Daoy (cell line): ENCODE data around the gene HARS1. TPM values are rescaled to one million over a fixed set of nuclear protein-coding genes. Genes with fewer than 3 reads are reported as not detected.
A peak's percentile ranks its signal among the peaks of the same experiment; 100 is the strongest.
"Not testable (repeated sequence)": the region's sequence is repeated elsewhere in the genome, so short reads cannot be mapped to it uniquely, and the experiment has no call there.

ENCODE experiments used
- DNase-seq: peaks from one replicate; pipeline ENCODE4 v3.0.0-alpha.2; 2015; ENCODE audit warnings: low read depth
- total RNA-seq: library from RNA; depleted of rRNA; stranded (reverse); fragments of >200 nt; shearing (Covaris generic); gene quantifications from 2 replicates; pipeline ENCODE4 v1.2.3, GENCODE V29; 2014; rRNA removed

Gene HARS1
- 114 and 126 TPM in 2 replicates for total RNA-seq

- DNase-seq, result peak; percentile 96
Measured at GRCh38 chr5:140690941-140691924, at the start of gene HARS1, which contains the start of gene HARS2. Gene HARS1 (minus strand): TSS chr5:140691370. CDS start chr5:140691304, 66 bp downstream. Gene HARS2 (plus strand): TSS chr5:140691455. CDS start chr5:140691649, 194 bp downstream.

GRCh38 chr5:140737486-140737885, 46.3 kb upstream of the HARS1 start:
- DNase-seq, result no peak

GRCh38 chr5:140734354-140734753, 43.2 kb upstream of the HARS1 start:
- no peak for DNase-seq

GRCh38 chr5:140733098-140733497, 41.9 kb upstream of the HARS1 start:
- DNase-seq, result no peak

- peak; percentile 96 for DNase-seq
Measured at GRCh38 chr5:140725799-140726471, 34.8 kb upstream of the HARS1 start.

- not testable (repeated sequence) for DNase-seq
Measured at GRCh38 chr5:140721395-140721794, 30.2 kb upstream of the HARS1 start.

GRCh38 chr5:140720738-140721137, 29.6 kb upstream of the HARS1 start:
- DNase-seq, result peak; percentile 43

- no peak for DNase-seq
Measured at GRCh38 chr5:140718266-140718592, 27.1 kb upstream of the HARS1 start.

- DNase-seq, result not testable (repeated sequence)
Measured at GRCh38 chr5:140716238-140716637, 25.1 kb upstream of the HARS1 start.

GRCh38 chr5:140713562-140714094, 22.5 kb upstream of the HARS1 start:
- no peak for DNase-seq

- DNase-seq, result no peak
Measured at GRCh38 chr5:140711794-140712193, 20.6 kb upstream of the HARS1 start.

GRCh38 chr5:140710899-140711552, 19.9 kb upstream of the HARS1 start:
- peak; percentile 97 for DNase-seq

- not testable (repeated sequence) for DNase-seq
Measured at GRCh38 chr5:140708787-140709186, 17.6 kb upstream of the HARS1 start.

GRCh38 chr5:140707812-140708211, 16.6 kb upstream of the HARS1 start:
- no peak for DNase-seq

- DNase-seq, result peak; percentile 97
Measured at GRCh38 chr5:140700177-140701144, 9.3 kb upstream of the HARS1 start, which contains the start of gene ZMAT2. Gene ZMAT2 (plus strand): TSS chr5:140700447. CDS start chr5:140700461, 14 bp downstream.

- DNase-seq, result no peak
Measured at GRCh38 chr5:140696891-140697492, 5.8 kb upstream of the HARS1 start.

- no peak for DNase-seq
Measured at GRCh38 chr5:140694276-140694675, 3.1 kb upstream of the HARS1 start.

GRCh38 chr5:140690376-140690932, 716 bp downstream of the HARS1 start:
- no peak for DNase-seq

GRCh38 chr5:140678993-140679392, 12.2 kb downstream of the HARS1 start:
- no peak for DNase-seq

- no peak for DNase-seq
Measured at GRCh38 chr5:140677947-140678346, 13.2 kb downstream of the HARS1 start.
